Effector CD8-positive, alpha-beta T cell (primary cell): Measurements from ENCODE around the gene RAB14.
A peak's percentile ranks its signal among the peaks of the same experiment; 100 is the strongest.
"Not testable (repeated sequence)": the region's sequence is repeated elsewhere in the genome, so short reads cannot be mapped to it uniquely, and the experiment has no call there.

Experiments used
- DNase-seq: peaks from one replicate; lab custom pipeline; 2025; lab: John Stamatoyannopoulos, UW

RAB14 gene

GRCh38 chr9:121191235-121191634 is 10.4 kb downstream of the RAB14 start:
- no peak for DNase-seq

- DNase-seq = no peak
These were observed 12.0 kb downstream of the RAB14 start for GRCh38 chr9:121189660-121190059.

GRCh38 chr9:121189006-121189405 is 12.7 kb downstream of the RAB14 start:
- no peak for DNase-seq

DNA sequence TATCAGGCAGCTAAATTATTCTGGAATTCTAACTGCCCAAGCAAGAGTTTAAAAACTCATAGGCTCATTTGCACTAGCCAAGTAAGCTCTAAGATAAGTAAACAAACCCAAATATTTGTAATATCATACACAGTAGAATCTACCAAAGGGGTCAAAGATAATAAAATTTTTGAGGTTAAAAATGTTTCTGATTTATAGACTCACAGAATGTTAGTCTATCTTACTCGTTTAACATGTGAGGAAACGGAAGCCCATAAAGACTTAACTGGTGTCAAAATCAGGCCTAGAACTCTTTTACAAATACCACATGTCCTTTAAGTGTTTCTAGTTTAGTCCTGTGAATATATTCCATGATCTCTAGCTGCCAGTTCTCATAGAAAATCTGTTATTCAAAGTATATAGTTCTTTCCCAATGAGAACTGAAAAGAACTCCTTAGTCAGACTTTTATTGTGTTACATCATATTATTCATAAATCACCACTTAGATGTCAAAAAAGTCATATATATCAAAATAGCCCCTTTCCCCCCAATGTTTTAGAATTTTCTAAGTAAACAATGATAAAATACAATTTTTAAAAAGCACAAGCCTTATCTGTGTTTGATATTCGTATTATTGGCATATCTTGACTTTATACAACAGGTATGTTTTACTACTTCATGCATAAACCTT is 13.9 kb downstream of the RAB14 start:
- no peak for DNase-seq

DNA sequence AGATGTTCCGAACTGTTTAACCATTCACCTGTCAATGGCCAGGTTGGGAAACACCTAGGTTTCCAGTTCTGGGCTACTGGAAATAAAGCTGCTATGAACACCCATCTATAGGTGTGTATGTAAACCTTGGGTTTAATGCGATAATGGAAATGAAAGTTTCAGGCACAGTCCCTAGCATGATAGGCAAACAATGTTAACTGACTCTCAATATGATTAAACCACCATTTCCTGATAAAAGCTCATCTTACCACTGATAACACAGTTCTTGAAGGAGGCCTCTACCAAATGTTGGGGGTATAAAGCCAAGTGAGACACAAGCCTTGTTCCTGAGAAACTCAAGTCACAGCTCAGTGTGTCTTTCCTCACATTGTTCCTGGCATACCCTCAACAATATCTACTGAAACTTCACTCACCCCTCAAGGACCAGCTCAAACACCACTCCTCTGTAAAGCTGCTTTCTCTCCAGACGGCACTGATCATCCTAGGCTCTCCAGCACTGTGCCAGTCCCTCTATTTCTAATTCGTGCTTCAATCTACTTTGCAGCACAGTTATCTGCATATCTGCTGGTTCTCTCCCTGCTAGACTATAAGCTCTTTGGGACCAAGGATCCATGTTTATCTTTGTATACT is 15.8 kb downstream of the RAB14 start:
- DNase-seq = no peak

- DNase-seq = no peak
These were observed 16.4 kb downstream of the RAB14 start for GRCh38 chr9:121185178-121185745.

GRCh38 chr9:121184463-121184862 is 17.2 kb downstream of the RAB14 start:
- DNase-seq = no peak

GRCh38 chr9:121183666-121184423 is 17.8 kb downstream of the RAB14 start:
- no peak for DNase-seq

DNA sequence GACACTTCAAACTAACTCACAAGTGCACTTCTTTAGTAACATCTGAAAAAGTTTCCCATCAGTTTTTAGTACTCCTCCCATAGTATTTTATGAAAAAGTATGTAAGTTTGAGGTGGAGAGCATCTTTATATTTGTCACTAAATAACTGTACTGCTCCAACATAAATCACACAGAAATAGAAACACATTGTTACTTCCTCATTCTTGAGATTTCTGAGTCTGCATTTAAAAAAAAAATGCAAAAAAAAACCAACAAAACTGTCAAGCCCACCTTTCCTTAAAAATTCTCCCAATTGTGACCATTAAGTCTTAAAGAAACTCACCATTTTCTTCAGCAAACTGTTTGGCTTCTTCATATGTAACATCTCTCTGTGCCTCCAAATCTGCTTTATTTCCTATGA is 18.7 kb downstream of the RAB14 start:
- no peak for DNase-seq

DNA sequence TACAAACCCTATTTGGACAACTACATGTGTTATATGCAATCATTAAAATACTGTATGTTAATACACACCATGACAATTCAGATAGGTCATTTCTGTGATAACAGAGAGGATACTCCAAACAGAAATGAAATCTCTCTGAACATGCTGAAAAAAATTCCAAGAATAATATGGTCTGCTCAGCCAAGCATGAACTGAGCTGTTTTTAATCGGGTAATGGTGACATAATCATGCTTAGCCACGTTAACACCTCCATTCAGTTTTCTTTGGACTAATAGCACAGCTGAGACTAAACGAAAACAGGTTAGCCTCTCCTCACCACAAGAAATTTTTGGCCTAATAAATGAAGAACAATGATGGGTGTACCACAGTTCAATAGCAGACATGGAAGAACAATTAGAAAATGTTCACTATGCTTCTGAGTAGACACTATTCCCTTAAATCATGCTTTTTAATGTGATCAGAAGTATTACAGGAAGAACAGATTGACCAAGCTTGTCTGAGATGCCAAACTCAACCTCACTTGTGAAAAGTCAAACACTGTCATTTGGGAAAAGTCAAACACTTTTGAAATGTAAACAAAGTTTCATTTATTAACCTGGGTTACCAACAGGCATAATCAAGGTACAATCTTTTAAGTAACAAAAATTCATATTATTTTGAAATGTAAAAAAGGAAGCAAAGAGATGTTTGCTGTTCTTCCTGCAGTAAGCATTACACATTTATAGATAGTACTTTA is 19.4 kb downstream of the RAB14 start:
- no peak for DNase-seq

- DNase-seq = no peak
These were observed 21.6 kb downstream of the RAB14 start for GRCh38 chr9:121179930-121180681.

DNA sequence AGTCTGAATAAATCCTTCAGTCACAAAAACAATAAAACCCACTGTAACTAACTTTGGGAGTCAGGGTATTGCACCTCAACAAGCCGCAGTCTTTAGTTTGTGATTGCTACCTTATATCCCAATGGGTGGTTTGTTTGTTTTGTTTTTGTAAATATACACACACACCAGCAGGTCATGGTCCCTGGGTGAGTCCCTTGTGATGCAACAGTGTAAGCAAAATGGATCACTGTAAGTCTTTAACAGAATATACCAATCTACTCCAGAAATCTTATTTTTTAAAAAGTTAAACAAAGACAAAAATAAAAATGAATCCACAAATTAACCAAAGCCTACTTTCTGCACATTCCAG is 22.3 kb downstream of the RAB14 start:
- not testable (repeated sequence) for DNase-seq

GRCh38 chr9:121178676-121179372 is 22.8 kb downstream of the RAB14 start:
- DNase-seq = no peak

- no peak for DNase-seq
These were observed 28.2 kb downstream of the RAB14 start for GRCh38 chr9:121173501-121173900.

GRCh38 chr9:121172726-121173487 is 28.8 kb downstream of the RAB14 start:
- DNase-seq = no peak

DNA sequence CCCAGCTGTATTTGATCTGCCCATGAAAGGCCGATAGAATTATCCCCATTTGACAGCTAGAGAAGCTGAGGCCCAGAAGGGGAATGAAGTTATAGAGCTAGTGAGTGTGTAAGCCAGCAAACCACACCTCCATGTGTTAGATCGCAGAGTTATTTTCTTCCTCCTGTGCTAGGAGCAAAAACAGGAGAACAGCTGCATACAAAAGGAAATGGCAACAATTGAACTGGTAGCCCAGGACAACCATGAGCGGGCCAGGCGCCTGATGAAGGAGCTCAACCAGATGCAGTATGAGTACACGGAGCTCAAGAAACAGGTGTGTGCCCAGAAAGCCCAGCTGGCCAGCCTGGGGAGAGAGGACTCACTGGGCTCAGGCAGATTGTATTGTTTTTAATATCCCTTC is 30.4 kb downstream of the RAB14 start:
- no peak for DNase-seq

DNA sequence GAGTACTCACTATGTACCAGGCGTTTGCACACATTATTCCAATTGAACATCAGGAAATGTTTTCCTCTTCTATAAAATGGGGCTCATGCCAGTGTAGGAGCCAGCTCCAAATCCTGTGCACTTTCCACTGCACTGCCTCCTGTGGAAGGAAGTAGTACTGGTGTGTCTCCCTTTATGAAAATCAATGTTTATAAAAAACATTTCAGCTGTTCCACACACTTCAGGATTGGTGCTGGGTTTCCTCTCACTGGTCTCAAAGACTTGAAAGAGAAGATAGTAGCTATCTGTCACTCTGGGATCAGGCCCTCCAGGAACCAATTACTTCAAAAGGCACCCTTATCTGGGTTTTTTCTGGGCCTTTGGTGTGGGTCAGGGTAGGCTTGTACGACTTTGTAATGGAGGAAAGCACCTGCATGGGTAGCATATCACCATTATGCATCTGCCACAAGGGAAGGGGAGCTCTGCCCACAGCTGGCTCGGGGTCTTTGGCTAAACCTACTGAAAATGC is 32.5 kb downstream of the RAB14 start:
- peak; percentile 14 for DNase-seq

DNA sequence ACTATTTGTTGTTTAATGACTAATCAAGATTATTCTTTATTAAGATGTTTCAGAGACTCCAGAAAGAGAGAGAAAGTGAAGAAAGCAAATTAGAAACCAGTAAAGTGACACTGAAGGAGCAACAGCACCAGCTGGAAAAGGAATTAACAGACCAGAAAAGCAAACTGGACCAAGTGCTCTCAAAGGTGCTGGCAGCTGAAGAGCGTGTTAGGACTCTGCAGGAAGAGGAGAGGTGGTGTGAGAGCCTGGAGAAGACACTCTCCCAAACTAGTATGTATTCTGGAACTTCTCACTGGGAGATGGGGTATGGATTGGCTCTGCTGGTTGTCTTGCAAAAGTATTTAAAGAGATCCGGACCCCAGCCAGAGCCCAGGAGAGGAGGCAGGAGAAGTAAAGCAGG is 33.6 kb downstream of the RAB14 start:
- DNase-seq = no peak

- DNase-seq = no peak
These were observed 41.6 kb downstream of the RAB14 start for GRCh38 chr9:121160025-121160424.

- no peak for DNase-seq
These were observed 43.7 kb downstream of the RAB14 start for GRCh38 chr9:121157939-121158338.
